ENCODE results near the gene MOB3B.

Gene MOB3B

DNA sequence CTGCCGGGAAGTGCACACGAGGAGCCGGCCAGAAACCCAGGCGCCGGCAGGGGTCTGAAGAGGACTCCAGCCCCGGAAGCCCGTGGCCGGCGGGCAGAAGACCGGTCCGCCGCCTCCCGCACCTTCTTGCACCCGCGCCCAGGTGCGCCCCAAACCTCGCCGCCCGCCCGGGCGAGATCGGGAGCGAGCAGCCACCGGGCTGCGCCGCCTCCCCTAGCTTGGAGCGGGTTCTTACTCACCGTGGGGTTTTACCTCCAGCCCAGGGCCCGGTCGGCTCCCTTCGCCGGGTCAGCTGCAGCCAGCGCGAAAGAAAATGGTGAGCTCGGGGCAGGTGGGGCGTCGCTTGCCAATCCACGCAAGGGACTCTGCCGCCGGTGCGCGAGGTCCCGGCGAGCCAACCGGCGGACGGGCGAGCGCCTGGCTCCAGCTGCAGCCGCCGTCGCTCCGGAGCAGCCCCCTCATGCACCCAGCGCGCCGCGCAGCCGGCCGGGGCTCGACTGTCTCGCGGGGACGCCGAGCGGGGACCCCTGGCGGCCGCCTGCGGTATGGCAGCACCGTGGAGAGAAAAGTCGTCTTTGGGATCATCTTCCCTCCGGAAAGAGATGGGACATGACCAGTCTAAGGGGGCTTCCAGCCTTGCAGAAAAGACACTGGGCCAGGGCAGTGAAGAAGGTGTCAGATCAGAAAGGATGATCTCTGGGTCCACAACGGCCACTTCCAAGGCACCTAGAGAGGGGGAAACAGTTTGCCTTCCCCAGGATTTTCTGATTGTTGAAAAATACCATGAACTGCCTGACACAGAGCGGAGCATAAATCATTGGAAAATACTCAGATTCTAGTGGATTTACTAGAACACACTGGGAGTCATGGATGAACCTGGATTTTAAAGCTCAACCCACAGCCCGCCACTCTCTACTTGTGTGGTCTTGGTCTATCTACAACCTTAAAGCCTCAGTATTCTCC, at the start of gene MOB3B:
MOB3B (minus strand) TSS at position 499 of the 963 bp plus-strand sequence. CDS start 74,264 bp downstream, outside the sequence.
- peak; percentile 66 to 70 for DNase-seq (ENCODE audit: low read depth in 2 of 2)

DNA sequence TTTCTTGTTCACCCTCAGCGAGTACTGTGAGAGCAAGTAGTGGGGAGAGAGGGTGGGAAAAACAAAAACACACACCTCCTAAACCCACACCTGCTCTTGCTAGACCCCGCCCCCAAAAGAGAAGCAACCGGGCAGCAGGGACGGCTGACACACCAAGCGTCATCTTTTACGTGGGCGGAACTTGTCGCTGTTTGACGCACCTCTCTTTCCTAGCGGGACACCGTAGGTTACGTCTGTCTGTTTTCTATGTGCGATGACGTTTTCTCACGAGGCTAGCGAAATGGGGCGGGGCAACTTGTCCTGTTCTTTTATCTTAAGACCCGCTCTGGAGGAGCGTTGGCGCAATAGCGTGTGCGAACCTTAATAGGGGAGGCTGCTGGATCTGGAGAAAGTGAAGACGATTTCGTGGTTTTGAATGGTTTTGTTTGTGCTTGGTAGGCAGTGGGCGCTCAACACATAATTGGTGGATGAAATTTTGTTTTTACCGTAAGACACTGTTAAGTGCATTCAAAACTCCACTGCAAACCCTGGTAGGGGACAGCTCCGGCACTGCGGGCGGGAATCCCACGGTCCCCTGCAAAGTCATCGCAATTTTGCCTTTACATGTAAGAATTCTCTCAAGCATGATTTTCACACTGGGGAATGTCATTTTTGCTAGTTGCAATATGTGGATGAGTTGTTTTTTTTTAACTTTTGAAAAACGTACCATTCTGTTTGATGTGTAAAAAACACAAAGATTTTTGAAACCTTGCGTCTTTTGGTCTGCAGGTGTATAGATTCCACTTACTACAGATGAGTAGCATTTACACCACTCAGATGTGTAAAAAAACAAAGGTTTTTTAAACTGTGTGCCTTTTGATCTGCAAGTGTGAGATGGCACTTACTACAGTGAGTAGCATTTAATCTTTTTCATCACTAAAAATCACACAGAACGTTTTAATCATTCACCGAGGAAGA, 44.3 kb upstream of the MOB3B start:
- DNase-seq (ENCODE audit: low read depth in 2 of 2), result peak; percentile 86 to 93

DNA sequence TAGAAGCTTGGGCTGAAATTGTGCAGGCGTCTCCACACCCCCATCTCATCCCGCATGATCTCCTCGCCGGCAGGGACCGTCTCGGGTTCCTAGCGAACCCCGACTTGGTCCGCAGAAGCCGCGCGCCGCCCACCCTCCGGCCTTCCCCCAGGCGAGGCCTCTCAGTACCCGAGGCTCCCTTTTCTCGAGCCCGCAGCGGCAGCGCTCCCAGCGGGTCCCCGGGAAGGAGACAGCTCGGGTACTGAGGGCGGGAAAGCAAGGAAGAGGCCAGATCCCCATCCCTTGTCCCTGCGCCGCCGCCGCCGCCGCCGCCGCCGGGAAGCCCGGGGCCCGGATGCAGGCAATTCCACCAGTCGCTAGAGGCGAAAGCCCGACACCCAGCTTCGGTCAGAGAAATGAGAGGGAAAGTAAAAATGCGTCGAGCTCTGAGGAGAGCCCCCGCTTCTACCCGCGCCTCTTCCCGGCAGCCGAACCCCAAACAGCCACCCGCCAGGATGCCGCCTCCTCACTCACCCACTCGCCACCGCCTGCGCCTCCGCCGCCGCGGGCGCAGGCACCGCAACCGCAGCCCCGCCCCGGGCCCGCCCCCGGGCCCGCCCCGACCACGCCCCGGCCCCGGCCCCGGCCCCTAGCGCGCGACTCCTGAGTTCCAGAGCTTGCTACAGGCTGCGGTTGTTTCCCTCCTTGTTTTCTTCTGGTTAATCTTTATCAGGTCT, 43.5 kb upstream of the MOB3B start, which contains the start of gene C9orf72:
C9orf72 (minus strand) TSS at position 564 of the 716 bp plus-strand sequence. CDS start 6,361 bp downstream, outside the sequence.
- peak; percentile 71 to 78 for DNase-seq (ENCODE audit: low read depth in 2 of 2)

DNA sequence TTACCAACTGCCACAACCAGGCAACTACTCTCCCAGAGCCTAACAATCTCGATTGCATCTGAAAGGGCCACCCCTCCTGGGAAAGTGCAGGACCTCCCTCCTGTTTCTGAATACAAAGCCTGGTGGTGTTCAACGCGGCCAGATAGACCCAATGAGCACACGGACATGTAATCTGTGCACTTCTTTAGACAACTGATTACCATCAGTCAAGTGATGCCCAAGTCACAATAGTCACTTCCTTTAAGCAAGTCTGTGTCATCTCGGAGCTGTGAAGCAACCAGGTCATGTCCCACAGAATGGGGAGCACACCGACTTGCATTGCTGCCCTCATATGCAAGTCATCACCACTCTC, 42.9 kb upstream of the MOB3B start:
- no peak for DNase-seq (ENCODE audit: low read depth in 2 of 2)

DNA sequence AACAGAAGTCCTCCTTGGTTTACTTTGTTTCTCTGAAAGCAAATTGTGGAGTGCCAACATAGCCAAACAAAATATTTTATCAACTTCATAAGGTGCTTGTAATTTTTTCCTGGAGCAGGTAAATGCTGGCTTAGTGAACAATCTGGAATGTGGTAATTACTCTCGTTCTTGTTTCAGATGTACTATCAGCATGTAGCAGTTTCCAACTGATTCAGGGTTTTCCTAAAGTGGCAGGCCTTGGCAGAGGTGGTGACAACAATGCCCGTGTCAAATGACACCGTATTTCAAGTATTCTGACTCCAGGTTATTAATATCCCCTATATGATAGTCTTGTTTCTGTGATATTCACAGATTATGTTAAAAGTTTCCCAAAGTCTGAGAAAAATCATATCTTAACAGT, 42.4 kb upstream of the MOB3B start:
- DNase-seq (ENCODE audit: low read depth in 2 of 2), result no peak

DNA sequence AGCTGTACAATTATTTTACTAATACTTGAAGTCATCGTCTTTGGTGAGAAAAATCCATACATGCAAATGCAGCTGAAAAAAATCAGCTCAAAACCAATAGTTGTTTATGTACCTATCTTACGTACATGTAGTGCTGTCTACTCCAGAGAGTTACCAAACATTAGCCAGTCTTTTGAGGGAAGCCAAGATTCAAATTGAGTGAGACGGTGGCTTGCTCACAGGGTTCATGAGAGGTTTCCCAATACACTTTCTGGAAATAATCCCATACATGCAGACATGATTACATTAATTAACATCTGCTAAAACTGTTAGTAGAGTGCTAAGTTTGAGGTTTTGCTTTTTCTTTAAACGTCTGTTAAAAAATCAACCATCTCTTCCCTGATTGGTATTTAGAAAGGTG, 41.4 kb upstream of the MOB3B start:
- DNase-seq (ENCODE audit: low read depth in 2 of 2), result no peak

DNA sequence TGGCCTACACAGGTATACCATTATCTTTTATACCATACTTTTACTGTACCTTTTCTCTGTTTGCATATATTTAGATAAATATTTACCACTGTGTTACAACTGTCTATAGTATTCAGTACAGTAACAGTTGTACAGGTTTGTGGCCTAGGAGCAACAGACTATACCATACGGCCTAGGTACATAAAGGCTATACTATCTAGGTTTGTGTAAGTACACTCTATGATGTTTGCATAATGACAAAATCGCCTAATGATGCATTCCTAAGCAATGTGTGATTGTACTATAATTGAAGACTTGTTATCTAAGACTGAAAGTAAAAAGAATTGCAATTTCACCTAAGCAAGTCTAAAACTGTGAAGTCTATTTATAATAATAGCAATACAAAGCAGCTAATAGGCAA, 39.8 kb upstream of the MOB3B start:
- DNase-seq (ENCODE audit: low read depth in 2 of 2), result no peak

DNA sequence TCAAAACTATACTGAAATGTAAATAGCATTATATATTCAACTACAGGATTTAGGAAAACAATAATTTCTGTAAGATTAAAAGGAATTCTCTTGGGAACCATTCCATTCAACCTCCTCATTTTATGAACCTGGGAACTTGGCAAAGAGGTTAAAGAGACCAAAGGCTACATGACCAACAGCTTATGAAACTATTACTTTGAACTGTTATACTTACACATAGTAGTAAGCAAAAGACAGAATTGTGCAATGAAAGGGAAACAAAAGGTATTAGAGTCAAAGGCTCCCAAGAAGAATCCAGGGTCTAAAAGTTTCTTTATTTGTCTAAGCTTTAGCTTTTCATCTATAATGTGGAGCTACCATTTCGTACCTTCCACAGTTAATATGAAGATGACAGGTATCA, 36.5 kb upstream of the MOB3B start:
- no peak for DNase-seq (ENCODE audit: low read depth in 2 of 2)

DNA sequence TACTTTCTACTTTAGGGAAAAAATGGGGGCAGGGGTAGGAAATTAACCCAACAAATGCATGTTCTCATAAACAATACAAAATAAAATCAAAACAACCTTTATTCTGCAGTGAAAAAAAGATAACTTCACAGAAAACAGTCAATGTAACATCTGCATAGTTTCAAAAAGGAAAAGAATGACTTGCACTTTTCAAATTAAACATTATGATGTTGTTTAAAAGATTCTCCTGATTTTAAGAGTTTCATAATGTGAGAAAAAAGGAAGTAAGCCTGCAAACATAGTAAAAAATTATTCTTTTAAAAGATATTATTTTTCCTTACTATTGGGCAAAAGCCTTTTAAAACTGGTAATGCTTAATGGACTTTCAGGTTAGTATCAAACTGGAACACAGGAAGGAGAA, 36.1 kb upstream of the MOB3B start:
- DNase-seq (ENCODE audit: low read depth in 2 of 2), result no peak

DNA sequence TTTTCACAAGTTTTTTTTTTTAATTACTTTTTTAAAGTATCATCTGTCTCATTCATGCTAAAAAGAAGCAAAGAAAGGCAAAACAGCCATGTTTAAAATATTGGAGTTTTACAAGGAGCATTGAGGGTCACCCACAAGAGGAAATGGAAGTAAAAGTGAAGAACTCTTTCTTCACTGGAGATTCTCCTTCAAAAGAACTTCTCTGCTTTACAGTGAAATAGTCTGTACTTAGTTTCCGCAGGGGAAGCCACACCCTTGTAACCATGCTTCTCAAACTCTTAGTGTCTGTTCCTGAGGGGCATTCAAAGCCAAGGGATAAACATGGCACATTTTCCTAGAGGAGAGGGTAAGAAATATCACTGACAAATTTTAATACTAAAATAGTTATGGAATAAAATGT, 35.1 kb upstream of the MOB3B start:
- DNase-seq (ENCODE audit: low read depth in 2 of 2), result no peak

DNA sequence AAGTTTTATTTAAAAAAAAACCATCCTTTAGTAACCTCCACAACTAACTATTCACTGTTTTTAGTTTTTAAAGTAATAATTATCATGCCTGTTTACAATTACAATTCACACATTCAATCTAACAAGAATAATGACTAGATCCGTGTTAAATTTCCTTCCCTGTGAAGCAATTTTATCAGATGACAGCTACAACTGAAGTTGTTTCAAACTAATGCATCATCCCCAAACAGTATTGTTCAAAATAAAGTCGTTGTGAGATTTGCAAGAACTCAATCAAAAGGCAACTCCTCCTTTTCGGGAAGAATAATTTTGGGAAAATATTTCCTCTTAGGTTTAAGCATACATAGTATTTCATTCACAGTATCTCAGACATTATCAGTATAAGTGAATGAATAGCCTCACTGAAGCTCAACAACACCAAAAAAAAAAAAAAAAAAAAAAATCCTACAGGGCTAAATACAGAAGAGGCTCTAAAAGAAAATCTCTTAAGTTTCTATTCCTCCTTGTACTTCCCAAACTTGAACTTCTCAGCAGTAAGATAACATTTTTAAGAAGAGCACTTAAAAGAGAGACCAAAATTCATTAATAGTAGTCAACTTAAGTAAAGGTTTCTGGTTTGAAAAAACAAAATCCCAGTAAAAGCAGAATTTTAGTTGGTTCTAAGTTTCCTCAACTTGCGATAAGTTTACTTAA, 34.3 kb upstream of the MOB3B start:
- no peak for DNase-seq (ENCODE audit: low read depth in 2 of 2)

DNA sequence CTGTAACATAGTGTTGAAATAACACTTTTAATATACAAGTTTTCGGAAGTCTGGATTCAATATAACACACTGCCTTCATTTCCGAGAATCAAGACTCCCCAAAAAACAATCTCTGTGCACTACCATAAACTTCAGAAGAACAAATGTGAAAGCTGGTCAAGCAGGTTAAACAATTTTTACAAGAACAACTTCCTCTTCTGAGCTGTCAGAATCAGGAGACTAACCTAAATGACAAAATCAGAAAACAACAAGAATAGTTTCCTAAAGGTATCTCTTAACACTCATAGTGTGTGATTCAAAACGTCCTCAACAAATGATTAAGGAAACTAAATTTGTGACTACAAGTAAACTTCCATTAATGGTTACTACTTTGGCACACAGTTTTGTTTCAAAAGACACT, 32.1 kb upstream of the MOB3B start:
- DNase-seq (ENCODE audit: low read depth in 2 of 2), result no peak

DNA sequence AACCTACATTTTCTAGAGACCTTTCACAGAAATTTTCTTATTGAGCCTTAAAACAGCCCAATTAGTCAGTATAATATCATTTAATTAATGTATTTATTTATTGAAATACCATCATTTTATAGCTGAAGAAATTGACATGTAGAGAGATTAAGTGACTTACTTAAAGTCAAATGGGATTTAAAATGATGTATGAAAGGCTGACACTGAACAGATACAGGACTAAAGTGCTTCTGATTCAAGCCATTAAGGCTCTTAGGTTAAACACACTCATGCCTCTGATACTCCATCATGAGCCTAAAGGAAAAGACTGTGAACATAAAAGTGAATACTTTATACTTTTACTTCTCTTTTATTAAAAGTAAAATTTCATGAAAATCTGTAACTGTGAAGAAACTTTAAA, 30.8 kb upstream of the MOB3B start:
- no peak for DNase-seq (ENCODE audit: low read depth in 2 of 2)

DNA sequence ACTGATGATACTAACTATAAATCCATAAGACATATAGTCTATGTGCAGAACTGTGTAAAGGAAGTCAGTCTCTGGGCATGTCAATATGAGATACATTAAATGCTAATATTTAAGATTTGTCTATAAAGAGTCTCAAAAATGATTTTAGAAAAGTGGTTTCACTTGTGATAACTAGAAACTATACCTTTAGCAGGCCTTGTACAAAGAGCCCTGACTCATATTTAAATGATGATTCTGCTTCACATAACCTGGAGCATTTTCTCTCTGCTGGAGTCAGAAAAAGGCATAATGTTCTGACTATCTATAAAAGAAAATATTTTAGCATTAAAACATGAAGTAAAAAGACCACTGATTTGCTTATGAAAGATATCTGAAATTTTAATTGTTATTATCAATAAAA, 28.7 kb upstream of the MOB3B start:
- no peak for DNase-seq (ENCODE audit: low read depth in 2 of 2)

DNA sequence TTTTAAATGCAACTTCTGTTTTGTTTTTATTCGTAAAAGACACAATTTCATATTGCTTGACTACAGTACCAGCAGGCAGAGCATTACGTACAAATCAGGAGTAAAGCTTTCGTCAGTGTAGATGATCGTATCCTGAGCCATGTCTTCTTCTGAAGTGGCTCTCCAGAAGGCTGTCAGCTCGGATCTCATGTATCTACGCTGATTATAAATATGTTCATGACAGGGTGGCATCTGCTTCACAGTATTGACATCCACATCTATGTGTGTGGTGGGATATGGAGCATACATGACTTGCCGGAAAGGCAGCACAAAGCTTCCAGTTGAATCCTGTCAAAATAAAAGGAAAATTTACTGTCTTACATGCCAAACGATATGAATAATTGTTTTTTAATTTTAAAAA, 26.9 kb upstream of the MOB3B start:
- no peak for DNase-seq (ENCODE audit: low read depth in 2 of 2)

DNA sequence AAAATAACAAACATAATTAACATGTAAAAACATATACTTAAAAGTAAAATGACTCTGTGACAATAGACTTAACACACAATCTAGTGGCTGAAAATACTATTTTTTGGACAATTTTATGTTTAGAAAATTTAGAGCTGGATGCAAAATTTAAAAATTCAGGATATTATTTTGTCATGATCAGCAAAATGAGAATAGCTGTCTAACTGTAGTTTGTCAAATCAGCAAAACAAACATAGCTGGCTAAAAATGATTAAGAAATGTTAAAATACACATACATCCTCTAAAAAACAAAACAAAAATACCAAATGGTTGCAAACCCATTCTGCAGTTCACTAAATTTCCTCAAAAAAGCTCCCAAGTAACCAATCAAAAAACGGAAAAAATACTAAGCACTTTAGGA, 25.1 kb upstream of the MOB3B start:
- no peak for DNase-seq (ENCODE audit: low read depth in 2 of 2)

DNA sequence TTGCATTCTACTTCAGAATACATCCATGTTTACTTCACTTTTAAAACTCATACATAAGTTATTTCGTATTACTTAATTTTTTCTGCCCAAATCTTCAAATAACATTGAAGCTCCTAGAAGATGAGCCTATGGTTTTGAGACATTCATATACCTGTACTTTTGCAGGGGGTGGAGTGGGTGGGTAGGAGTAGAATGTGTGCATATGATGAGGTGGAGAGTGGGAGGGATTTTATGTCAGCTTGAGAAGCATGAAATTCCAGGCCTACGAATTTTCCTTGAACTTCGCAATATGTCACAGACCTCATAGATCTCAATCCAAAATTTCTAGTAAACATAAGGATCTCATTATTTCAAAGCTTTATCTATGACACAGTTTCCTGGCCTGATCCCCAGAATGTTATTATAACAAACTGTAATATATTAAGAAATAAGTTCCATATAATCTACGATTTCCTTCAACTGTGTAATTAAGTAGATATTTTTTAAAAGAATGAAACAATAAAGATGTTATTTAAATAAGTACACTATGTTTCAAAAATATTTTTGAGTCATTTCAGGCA, 19.7 kb upstream of the MOB3B start:
- DNase-seq (ENCODE audit: low read depth in 2 of 2), result no peak

DNA sequence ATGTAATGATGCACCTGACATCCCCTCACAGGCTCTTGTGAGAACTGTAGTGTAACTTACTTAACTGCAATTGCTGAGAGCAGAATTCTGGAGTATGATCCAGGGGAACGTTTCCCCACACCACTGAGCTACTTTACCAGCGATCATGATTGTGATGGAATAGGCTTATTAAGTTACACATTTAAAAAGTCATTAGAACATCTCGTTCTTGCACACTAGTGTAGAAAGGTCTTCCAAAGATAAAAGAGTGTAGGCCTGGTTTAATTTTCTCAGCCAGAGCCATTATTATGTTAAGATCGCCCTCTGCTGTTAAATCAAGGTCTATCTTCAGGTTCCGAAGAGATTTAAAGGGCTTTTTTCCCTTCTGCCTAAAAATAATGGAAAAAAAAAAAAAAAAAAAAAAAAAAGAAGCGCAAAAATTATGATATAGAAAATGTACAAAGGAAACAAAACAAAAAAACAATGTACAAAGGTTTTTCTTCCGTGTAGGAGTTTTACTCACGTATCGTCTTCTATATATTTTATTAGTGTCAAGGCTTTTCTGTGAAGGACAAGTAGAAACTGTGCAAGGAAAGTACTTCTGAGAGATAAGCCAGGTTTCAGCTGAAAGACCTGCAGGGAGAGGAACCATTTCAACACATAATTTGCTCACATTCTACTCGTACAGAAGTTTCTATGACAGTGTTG, 18.6 kb upstream of the MOB3B start:
- DNase-seq (ENCODE audit: low read depth in 2 of 2), result no peak

DNA sequence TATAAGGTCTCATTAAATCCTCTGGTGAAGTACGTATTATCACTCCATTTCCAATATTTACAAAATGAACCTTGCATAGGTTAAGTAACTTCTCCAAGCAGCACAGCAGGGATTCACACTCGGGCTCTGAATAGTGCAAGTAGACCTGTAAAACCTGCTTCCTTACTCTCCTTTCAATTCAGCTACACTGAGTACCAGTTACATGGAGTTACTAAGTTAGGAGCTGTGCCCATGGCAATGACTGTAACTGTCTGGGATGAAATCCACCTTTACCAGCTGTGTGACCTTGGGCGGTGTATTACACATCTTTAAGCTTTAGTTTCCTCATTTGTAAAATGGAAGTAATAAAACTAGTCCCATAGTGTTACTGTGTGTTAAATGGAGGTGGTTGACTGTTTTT, 15.9 kb upstream of the MOB3B start:
- no peak for DNase-seq (ENCODE audit: low read depth in 2 of 2)

DNA sequence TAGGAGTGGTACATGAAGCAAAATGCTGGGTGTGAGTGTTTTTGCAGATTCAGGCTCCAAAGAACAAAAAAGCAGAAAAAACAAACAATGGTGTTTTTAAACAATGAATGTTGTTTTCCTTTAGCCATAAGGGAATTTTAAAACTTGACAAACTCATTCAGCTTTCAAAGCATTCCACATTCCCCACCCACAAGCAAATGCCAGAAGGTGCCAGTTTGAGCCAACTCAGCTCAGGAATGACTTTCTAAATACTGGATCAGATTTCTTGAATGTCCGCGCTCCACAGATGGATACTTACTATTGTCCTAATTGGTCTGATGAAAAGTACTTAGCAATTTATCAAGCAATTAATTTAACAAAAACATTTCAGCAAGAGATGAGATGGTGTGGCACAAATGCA, 12.9 kb upstream of the MOB3B start:
- DNase-seq (ENCODE audit: low read depth in 2 of 2), result no peak

Measured in stimulated activated CD4-positive, alpha-beta T cell treated with anti-CD3 and anti-CD28 coated beads, Interleukin-4, amount 100 ng/mL, for 48 hours (primary cell).